GM19452 (cell line): ENCODE data around the gene TNKS2.
"Not testable (repeated sequence)": the region's sequence is repeated elsewhere in the genome, so short reads cannot be mapped to it uniquely, and the experiment has no call there.

Experiments used
- ATAC-seq: cut with Tn5 transposase; IDR thresholded peaks from one replicate; pipeline ENCODE4 v1.9.1; 2021; ENCODE audit not compliant: unreplicated experiment

The TNKS2 gene

GRCh38 chr10:91865562-91866081, 67.4 kb downstream of the TNKS2 start:
- ATAC-seq: no peak

- ATAC-seq: no peak
Measured at GRCh38 chr10:91875156-91875555, 76.9 kb downstream of the TNKS2 start.

GRCh38 chr10:91875779-91876178, 77.6 kb downstream of the TNKS2 start:
- no peak for ATAC-seq

- no peak for ATAC-seq
Measured at GRCh38 chr10:91879515-91880170, 81.4 kb downstream of the TNKS2 start.

DNA sequence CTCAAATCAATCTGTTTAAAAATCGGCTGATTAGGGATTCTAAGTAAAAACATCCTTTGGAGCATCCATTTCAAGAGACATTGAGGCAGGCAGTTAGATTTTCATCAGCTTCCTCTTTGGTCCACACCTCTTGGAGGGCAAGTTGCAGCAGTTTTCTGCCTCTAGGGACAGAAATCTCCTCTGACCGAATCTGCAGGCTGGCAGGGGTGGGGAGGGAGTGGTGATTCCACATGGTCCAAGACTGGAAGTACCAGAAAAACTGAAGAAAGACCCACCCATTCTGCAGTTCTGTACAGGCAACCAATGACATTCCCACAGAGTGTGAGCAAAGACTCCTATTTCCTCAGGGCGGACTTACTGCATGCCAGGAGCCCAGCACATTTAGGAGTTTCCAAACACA, 82.1 kb downstream of the TNKS2 start:
- ATAC-seq: no peak

GRCh38 chr10:91883549-91884444, 85.6 kb downstream of the TNKS2 start:
- ATAC-seq: no peak

DNA sequence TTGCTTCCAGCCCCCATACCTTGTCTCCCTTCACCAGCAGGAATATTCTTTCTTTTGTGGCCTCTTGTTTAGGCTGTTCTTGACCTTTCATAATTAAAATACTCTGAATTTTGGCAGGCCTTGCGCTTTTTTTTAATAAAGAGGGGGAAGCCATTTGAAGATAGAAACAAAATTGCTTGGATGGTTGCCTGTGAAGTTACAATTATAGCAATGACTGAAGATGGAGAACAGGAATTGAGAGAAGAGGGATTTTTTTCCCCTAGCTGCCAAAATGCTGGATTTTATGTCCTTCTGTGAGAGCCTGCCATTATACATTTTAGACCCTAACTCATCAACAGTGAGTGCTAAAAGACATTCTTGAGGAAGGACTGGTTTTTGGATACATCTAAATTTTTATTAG, 86.3 kb downstream of the TNKS2 start:
- no peak for ATAC-seq

DNA sequence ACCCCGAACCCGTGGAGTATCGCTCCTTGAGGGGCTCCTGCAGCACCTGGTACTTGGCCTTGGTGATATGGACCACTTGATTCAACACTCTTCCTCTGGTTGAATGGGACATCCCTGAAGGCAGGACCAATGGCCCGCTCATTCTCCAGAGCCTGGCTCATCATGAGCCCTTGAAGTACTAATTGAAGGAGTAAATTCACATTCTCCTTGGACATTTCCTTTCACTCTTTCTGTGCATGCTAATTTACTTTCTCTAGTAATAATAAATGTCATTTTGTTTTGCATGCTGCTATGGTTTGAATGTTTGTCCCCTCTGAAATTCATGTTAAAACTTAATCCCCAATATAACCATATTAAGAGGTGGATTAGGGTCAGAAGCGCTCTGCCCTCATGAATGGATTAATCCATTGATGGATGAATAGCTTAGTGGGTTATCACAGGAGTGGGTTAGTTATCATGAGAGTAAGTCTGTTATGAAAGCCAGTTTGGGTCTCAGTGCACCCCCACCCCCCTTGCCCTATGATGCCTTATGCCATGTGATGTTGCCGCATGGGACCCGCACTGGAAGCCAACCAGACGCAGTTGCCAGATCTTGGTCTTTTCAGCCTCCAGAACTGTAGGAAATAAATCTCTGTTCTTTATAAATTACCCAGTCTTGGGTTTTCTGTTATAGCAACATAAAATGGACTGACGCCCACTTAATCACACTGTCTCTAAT, 87.3 kb downstream of the TNKS2 start:
- ATAC-seq: no peak

- no peak for ATAC-seq
Measured at GRCh38 chr10:91886954-91887271, 88.7 kb downstream of the TNKS2 start.

- ATAC-seq: no peak
Measured at GRCh38 chr10:91887272-91888076, 89.2 kb downstream of the TNKS2 start.

DNA sequence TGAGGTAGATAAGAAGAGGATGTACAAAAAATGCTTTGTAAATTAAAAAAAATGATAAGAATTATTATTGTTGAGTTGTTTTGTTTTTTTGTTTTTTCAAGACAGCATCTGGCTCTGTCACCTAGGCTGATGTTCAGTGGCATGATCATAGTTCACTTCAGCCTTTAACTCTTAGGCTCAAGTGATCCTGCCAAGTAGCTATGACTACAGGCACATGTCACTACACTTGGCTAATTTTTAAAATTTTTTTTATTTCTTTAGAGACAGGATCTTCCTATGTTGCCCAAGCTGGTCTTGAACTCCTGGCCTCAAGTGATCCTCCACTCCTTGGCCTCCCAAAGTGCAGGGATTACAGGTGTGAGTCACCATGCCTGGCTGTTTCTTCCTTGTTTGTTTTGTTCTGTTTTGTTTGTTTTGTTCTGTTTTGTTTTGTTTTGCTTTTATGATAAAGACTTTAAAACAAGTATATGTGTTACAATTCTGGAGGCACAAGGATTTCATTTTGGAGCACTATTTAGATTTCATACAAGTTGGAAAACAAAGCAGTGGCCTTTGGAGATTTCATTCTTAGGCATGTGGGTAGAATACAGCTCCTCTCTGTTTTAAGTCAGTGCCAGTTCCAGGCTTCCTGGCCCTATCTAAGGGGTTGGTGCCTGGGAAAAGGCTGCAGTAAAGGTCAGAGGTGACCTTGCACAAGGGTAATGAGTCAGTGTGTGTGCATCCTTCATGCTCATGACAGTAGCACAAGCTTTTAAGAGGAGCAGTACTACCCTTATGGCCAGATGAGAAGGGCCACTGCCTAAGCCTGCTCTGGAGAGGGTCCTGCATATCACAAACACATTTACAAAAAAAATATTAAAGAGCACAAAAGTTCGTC, 93.1 kb downstream of the TNKS2 start:
- no peak for ATAC-seq

DNA sequence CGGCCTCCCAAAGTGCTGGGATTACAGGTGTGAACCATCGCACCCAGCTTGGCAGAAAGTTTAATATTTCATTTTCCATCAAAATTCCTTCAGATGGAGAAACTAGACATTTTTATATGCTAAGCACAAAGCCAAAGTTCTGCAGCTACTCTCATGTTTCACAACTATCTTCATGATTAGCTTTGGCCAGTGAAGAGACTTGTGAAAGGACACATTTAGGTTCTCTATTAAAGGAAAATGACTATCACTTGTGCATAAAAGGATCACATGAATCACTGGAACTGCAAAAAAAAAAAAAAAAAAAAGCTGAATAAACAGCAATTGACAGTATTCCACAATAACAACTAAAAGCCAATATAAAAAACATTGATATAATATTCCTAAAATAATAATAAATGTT, 94.8 kb downstream of the TNKS2 start:
- ATAC-seq: no peak

GRCh38 chr10:91894261-91894685, 96.0 kb downstream of the TNKS2 start:
- ATAC-seq: not testable (repeated sequence)

- no peak for ATAC-seq
Measured at GRCh38 chr10:91896212-91896756, 98.1 kb downstream of the TNKS2 start.

DNA sequence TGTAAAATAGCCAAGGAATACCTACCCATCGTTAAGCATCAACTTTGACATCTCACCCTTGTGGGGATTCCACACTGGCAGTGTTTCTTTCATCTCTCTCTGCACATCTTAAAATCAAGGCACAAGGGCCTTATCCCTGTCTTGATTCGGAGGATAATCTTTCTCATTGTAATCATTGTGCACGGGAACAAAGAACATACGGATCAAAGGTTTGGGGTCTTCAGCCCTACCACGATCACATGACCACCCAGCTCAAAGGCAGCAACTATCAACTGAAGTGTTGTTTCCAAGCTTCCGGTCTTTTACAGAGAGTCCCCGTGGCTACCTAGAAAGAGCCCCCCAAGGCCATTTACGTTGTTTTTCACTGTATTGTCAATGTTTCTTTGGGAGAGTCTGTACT, 99.2 kb downstream of the TNKS2 start:
- no peak for ATAC-seq

DNA sequence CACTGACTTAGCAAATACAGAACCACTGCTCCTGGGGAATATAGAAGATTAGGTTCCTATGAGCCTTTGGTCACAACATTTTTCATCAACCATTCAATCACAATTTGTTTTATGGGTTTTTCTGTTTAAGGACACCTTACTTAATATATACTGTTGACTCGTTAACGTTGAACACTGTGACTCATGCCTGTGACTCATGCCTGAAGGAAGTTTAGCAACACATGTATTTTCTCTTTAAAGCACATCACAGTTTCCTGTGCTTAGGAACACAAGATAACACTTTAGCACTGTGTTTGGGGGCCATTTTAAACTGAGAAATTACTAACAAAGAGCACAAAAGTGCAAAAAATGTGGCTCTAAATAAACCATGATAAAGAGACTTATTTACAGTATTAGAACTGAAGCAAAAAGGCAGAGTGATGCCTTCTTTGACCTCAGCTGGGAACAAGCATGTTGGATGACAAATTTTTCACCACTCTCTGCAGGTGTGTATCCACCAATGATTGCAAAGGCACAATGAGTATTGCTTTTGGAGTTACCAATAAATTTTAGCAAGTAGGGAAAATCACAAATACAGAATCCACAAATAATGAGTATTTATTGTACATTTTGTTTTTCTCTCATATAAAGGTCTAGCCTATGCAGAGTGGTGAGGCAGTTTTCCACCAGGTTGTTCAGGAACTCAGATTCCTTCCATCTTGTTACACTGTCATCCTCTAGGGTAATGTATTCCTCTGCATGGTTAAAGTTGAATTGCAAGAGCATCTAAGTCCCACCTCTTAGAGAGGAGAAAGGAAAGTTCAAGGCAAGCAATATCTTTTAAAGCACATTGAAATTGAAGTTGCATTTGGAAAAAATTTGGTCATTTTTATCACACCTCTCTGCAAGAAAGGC, 103.8 kb downstream of the TNKS2 start:
- no peak for ATAC-seq

GRCh38 chr10:91907033-91907594, 108.9 kb downstream of the TNKS2 start:
- ATAC-seq: no peak

- no peak for ATAC-seq
Measured at GRCh38 chr10:91907914-91908336, 109.7 kb downstream of the TNKS2 start.
